HEK293 (cell line): ENCODE data around the gene AFAP1L2.

Experiments
- KLF10 ChIP-seq: fragments of 450-650 bp; IDR thresholded peaks from 2 replicates; pipeline ENCODE4 v1.5.1; 2018; ENCODE audit warnings: missing biosample characterization, mild to moderate bottlenecking, missing genetic modification characterization
- ZNF112 ChIP-seq: fragments of 450-650 bp; formaldehyde crosslinking; IDR thresholded peaks from 2 replicates; pipeline ENCODE4 v1.5.0; 2017; ENCODE audit warnings: missing biosample characterization, missing genetic modification characterization
- ZNF132 ChIP-seq: fragments of 450-650 bp; formaldehyde crosslinking; IDR thresholded peaks from 2 replicates; pipeline ENCODE4 v1.5.1; 2017; ENCODE audit warnings: missing biosample characterization, missing genetic modification characterization, borderline replicate concordance
- ZNF292 ChIP-seq: fragments of 450-650 bp; formaldehyde crosslinking; IDR thresholded peaks from 2 replicates; pipeline ENCODE4 v1.5.1; 2016; ENCODE audit warnings: low read depth, missing biosample characterization, missing genetic modification characterization, borderline replicate concordance
- ZNF433 ChIP-seq: fragments of 450-650 bp; formaldehyde crosslinking; IDR thresholded peaks from 2 replicates; pipeline ENCODE4 v1.5.1; 2016; ENCODE audit warnings: missing biosample characterization, missing genetic modification characterization, low read depth
- ZNF768 ChIP-seq: fragments of 450-650 bp; formaldehyde crosslinking; IDR thresholded peaks from 2 replicates; pipeline ENCODE4 v1.5.1; 2018; ENCODE audit warnings: missing biosample characterization, mild to moderate bottlenecking, missing genetic modification characterization
- TF ChIP-seq, protein P1 (sequence below): fragments of 450-650 bp; formaldehyde crosslinking; IDR thresholded peaks from 2 replicates; pipeline ENCODE4 v1.5.1; 2016; ENCODE audit warnings: missing biosample characterization, missing genetic modification characterization
- TF ChIP-seq, protein P2 (sequence below): fragments of 450-650 bp; formaldehyde crosslinking; IDR thresholded peaks from 2 replicates; pipeline ENCODE4 v1.5.1; 2016; ENCODE audit warnings: missing biosample characterization, missing genetic modification characterization

DNA sequence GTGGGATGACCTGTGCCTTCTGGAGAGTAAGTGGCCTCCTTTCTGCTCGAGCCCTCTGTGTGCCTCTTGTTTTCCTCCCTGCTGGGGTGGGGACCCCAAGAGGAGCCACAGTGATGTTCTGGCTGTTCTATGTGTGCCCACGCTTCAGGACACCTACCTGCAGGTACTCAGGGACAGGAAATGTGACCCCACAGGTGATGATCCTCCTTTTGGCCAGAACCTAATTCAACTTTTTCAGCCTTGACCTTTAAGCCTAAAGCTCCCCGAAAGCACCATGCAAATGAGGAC, 95.0 kb downstream of the AFAP1L2 start:
- TF ChIP-seq ZNF768 (tag by site-specific recombination) (no peak), ZNF433 (no peak), ZNF112 (no peak), ZNF132 (tag by site-specific recombination) (no peak), KLF10 (tag by site-specific recombination) (no peak), ZNF292 (tag by site-specific recombination) (no peak)
- TF ChIP-seq, protein P1, sequence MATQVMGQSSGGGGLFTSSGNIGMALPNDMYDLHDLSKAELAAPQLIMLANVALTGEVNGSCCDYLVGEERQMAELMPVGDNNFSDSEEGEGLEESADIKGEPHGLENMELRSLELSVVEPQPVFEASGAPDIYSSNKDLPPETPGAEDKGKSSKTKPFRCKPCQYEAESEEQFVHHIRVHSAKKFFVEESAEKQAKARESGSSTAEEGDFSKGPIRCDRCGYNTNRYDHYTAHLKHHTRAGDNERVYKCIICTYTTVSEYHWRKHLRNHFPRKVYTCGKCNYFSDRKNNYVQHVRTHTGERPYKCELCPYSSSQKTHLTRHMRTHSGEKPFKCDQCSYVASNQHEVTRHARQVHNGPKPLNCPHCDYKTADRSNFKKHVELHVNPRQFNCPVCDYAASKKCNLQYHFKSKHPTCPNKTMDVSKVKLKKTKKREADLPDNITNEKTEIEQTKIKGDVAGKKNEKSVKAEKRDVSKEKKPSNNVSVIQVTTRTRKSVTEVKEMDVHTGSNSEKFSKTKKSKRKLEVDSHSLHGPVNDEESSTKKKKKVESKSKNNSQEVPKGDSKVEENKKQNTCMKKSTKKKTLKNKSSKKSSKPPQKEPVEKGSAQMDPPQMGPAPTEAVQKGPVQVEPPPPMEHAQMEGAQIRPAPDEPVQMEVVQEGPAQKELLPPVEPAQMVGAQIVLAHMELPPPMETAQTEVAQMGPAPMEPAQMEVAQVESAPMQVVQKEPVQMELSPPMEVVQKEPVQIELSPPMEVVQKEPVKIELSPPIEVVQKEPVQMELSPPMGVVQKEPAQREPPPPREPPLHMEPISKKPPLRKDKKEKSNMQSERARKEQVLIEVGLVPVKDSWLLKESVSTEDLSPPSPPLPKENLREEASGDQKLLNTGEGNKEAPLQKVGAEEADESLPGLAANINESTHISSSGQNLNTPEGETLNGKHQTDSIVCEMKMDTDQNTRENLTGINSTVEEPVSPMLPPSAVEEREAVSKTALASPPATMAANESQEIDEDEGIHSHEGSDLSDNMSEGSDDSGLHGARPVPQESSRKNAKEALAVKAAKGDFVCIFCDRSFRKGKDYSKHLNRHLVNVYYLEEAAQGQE, result no peak
- TF ChIP-seq, protein P2, sequence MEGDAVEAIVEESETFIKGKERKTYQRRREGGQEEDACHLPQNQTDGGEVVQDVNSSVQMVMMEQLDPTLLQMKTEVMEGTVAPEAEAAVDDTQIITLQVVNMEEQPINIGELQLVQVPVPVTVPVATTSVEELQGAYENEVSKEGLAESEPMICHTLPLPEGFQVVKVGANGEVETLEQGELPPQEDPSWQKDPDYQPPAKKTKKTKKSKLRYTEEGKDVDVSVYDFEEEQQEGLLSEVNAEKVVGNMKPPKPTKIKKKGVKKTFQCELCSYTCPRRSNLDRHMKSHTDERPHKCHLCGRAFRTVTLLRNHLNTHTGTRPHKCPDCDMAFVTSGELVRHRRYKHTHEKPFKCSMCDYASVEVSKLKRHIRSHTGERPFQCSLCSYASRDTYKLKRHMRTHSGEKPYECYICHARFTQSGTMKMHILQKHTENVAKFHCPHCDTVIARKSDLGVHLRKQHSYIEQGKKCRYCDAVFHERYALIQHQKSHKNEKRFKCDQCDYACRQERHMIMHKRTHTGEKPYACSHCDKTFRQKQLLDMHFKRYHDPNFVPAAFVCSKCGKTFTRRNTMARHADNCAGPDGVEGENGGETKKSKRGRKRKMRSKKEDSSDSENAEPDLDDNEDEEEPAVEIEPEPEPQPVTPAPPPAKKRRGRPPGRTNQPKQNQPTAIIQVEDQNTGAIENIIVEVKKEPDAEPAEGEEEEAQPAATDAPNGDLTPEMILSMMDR, result no peak
